Measurements from ENCODE around the gene RFFL.

RFFL gene

DNA sequence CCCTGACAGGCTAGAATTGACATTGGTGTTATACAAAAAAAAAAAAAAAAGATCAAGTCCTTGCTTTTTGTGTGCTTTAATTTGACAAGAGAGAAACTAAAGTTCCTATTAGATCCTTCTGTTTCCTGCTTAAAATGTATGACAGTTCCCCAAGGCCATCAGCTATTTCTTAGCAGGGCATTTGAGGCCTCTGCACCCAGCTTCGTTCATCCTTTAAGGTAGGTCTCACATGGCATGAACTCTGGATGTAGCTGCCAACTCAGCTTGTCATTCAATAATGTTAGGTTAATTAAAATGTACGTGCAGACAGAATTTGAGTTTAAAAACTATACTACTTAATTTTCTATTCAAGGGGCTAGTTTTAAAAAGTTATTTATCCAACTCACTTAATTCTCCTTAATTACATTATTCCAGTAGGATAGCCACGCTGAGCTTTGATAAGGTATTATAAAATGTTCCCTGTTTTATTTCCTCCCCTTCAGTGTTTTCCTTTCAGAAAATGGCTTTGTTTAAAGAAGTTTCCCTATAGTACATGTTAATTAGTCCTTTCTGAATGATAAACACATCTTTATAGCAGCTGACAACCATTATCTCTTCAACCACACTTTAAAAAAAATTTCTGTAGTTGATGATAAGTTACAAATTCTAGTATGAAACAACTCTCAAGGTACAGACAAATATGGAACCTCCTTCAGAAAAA is 1.2 kb upstream of the RFFL start:
- Histone ChIP-seq H3K4me3 (ENCODE audit: low read length in 2 of 2) (no peak overlapping the region), H3K9ac (ENCODE audit: low read length in 2 of 2) (peak overlapping the region in 1 of 2 donors; percentile 42), H3K27ac (ENCODE audit: low read length) (peak overlapping the region; percentile 87), H3K27me3 (ENCODE audit: control insufficient read depth in 1 of 2, insufficient read depth in 2 of 2, low read length in 2 of 2) (no peaks in the 10 kb centered on the region), H3K9me3 (ENCODE audit: control insufficient read depth in 2 of 2, low read length in 2 of 2) (no peaks in the 10 kb centered on the region), H3K4me1 (ENCODE audit: control insufficient read depth, insufficient read depth, low read length) (no peaks in the 10 kb centered on the region), H3K36me3 (ENCODE audit: control insufficient read depth in 2 of 2, insufficient read depth in 2 of 2, low read length in 2 of 2) (peaks cover 0 to 2% of the 10 kb centered on the region in 2 donors)

DNA sequence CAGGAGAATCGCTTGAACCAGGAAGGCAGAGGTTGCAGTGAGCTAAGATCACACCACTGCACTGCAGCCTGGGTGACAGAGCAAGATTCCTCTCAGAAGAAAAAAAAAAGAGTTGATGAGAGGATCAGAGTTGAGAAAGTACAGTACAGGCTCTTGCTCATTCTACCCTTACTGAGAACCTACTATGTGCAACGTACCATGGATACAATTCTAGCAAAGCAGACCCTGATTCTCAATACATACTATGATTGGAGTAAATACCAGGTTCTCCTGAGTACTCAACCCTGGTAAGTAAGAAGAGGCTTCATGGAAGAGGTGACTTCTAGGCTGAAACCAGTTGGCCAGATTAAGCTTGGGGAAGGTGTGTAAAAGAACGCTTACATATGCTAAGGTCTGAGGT is 1.2 kb downstream of the RFFL start:
- Histone ChIP-seq H3K9me3 (ENCODE audit: control insufficient read depth in 2 of 2, low read length in 2 of 2) (no peaks in the 10 kb centered on the region), H3K27me3 (ENCODE audit: control insufficient read depth in 1 of 2, insufficient read depth in 2 of 2, low read length in 2 of 2) (no peaks in the 10 kb centered on the region), H3K36me3 (ENCODE audit: control insufficient read depth in 2 of 2, insufficient read depth in 2 of 2, low read length in 2 of 2) (no peaks in the 10 kb centered on the region), H3K9ac (ENCODE audit: low read length in 2 of 2) (no peak overlapping the region), H3K27ac (ENCODE audit: low read length) (no peak overlapping the region), H3K4me1 (ENCODE audit: control insufficient read depth, insufficient read depth, low read length) (no peaks in the 10 kb centered on the region), H3K4me3 (ENCODE audit: low read length in 2 of 2) (no peak overlapping the region)

DNA sequence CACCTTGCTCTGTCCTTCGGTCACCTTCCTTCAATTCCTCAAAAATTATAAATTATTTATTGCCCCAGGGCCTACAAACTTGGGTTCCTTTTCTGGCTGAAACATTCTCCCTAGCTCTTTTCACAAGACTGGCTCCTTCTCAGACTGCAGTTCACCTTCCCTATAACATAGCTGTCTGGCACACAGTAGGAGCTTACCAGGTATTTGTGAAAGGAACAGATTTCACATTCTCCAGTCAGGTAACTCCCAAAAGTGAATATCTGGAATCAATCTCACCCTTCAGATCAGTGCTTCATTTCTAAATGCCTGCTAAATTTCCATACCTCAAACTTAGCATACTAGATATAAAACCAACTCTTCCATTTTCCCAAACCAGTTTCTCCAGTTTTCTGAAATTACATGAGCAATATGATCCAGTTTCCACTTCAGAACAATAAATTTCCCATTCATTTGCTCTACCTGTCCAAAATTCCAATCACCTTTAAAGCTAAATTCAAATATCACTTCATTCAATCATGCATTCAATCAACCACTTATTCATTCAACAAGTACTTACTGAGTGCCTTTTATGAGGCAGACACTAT is 6.1 kb downstream of the RFFL start:
- Histone ChIP-seq H3K36me3 (ENCODE audit: control insufficient read depth in 2 of 2, insufficient read depth in 2 of 2, low read length in 2 of 2) (no peaks in the 10 kb centered on the region), H3K27me3 (ENCODE audit: control insufficient read depth in 1 of 2, insufficient read depth in 2 of 2, low read length in 2 of 2) (no peaks in the 10 kb centered on the region), H3K9ac (ENCODE audit: low read length in 2 of 2) (no peak overlapping the region), H3K4me3 (ENCODE audit: low read length in 2 of 2) (no peak overlapping the region), H3K9me3 (ENCODE audit: control insufficient read depth in 2 of 2, low read length in 2 of 2) (no peaks in the 10 kb centered on the region), H3K4me1 (ENCODE audit: control insufficient read depth, insufficient read depth, low read length) (no peaks in the 10 kb centered on the region), H3K27ac (ENCODE audit: low read length) (no peak overlapping the region)

DNA sequence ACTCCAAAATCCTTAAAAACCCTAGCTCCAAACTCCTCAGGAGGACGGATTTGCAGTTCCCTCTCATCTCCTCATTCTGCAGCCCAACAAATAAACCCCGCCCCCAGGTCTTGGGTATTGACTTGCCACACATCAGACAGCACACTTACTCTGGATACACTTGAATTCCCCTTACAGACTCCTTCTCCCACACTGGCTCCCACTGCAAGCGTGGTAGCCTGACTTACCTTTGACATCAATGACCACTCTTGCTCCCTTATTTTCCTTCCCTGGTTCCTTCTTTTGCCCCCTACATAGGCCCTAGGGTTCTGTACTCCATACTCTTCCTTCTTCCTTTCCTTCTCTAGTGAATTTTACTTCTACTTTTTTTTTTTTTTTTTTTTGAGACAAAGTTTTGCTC is 7.5 kb downstream of the RFFL start:
- H3K4me3 ChIP-seq (ENCODE audit: low read length in 2 of 2) = no peak overlapping the region
- H3K27me3 ChIP-seq (ENCODE audit: control insufficient read depth in 1 of 2, insufficient read depth in 2 of 2, low read length in 2 of 2) = no peaks in the 10 kb centered on the region
- H3K36me3 ChIP-seq (ENCODE audit: control insufficient read depth in 2 of 2, insufficient read depth in 2 of 2, low read length in 2 of 2) = no peaks in the 10 kb centered on the region
- H3K9ac ChIP-seq (ENCODE audit: low read length in 2 of 2) = no peak overlapping the region
- H3K27ac ChIP-seq (ENCODE audit: low read length) = no peak overlapping the region
- H3K4me1 ChIP-seq (ENCODE audit: control insufficient read depth, insufficient read depth, low read length) = no peaks in the 10 kb centered on the region
- H3K9me3 ChIP-seq (ENCODE audit: control insufficient read depth in 2 of 2, low read length in 2 of 2) = no peaks in the 10 kb centered on the region

DNA sequence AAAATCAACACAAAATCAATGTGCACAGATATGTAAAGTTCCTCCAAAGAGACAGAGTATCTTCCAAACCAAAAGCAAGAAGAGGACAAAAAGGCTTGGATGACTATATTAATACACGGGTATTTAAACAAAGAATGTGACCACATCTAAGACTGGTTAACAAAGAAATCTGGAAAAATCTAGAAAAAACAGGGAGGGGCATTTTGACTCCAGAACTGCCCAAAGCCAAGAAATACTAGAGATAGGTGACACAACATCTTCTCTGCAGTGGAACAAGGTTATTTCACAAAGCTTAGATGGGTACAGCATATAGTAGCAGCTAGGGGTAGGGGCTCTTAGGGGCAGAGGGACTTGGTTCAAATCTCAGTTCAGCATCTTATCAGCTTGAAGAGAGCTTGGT is 10.3 kb downstream of the RFFL start:
- Histone ChIP-seq H3K36me3 (ENCODE audit: control insufficient read depth in 2 of 2, insufficient read depth in 2 of 2, low read length in 2 of 2) (no peaks in the 10 kb centered on the region), H3K4me1 (ENCODE audit: control insufficient read depth, insufficient read depth, low read length) (no peaks in the 10 kb centered on the region), H3K27me3 (ENCODE audit: control insufficient read depth in 1 of 2, insufficient read depth in 2 of 2, low read length in 2 of 2) (no peaks in the 10 kb centered on the region), H3K9ac (ENCODE audit: low read length in 2 of 2) (no peak overlapping the region), H3K4me3 (ENCODE audit: low read length in 2 of 2) (no peak overlapping the region), H3K27ac (ENCODE audit: low read length) (no peak overlapping the region), H3K9me3 (ENCODE audit: control insufficient read depth in 2 of 2, low read length in 2 of 2) (no peaks in the 10 kb centered on the region)

DNA sequence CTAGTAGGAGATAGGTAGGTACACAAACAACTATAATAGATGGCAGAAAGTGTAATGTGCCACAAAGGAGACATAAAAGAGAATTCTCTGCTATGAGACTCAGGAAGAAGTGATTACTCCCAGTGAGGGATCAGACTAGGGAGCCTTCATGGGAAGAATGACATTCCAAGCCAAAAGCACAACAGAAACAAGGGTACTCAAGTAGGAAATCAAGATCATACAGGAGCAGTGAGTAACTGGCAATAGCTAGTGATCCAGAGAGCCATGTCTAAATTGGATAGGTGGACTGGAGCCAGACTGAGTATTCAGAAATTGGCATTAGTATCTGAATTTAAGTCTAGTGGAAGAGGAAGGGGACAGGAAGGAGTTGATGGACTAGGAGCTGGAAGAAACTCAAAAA is 10.7 kb downstream of the RFFL start:
- no peak overlapping the region for H3K27ac ChIP-seq (ENCODE audit: low read length)
- no peaks in the 10 kb centered on the region for H3K4me1 ChIP-seq (ENCODE audit: control insufficient read depth, insufficient read depth, low read length)
- H3K27me3 ChIP-seq (ENCODE audit: control insufficient read depth in 1 of 2, insufficient read depth in 2 of 2, low read length in 2 of 2) = no peaks in the 10 kb centered on the region
- H3K36me3 ChIP-seq (ENCODE audit: control insufficient read depth in 2 of 2, insufficient read depth in 2 of 2, low read length in 2 of 2) = no peaks in the 10 kb centered on the region
- H3K9ac ChIP-seq (ENCODE audit: low read length in 2 of 2) = no peak overlapping the region
- no peaks in the 10 kb centered on the region for H3K9me3 ChIP-seq (ENCODE audit: control insufficient read depth in 2 of 2, low read length in 2 of 2)
- H3K4me3 ChIP-seq (ENCODE audit: low read length in 2 of 2) = no peak overlapping the region

DNA sequence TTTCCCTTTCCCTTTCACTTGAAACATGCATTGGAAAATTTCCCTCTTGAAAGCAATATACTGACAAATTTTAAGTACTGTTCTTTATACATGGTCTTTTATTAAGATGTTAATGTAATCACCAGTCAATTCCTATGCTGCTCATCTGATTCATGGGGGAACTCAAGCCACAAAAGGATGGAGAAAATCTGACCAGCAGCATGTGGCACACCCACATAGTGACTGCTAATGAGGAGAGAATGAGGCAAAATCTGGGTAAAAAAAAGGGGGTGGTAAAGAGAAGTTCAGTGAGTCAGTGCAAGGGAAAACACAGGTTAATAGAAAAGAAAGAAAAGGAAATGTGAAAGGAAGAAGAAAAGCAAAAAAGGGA is 11.3 kb downstream of the RFFL start:
- Histone ChIP-seq H3K4me1 (ENCODE audit: control insufficient read depth, insufficient read depth, low read length) (no peaks in the 10 kb centered on the region), H3K27me3 (ENCODE audit: control insufficient read depth in 1 of 2, insufficient read depth in 2 of 2, low read length in 2 of 2) (no peaks in the 10 kb centered on the region), H3K9ac (ENCODE audit: low read length in 2 of 2) (no peak overlapping the region), H3K4me3 (ENCODE audit: low read length in 2 of 2) (no peak overlapping the region), H3K36me3 (ENCODE audit: control insufficient read depth in 2 of 2, insufficient read depth in 2 of 2, low read length in 2 of 2) (no peaks in the 10 kb centered on the region), H3K9me3 (ENCODE audit: control insufficient read depth in 2 of 2, low read length in 2 of 2) (no peaks in the 10 kb centered on the region), H3K27ac (ENCODE audit: low read length) (no peak overlapping the region)

DNA sequence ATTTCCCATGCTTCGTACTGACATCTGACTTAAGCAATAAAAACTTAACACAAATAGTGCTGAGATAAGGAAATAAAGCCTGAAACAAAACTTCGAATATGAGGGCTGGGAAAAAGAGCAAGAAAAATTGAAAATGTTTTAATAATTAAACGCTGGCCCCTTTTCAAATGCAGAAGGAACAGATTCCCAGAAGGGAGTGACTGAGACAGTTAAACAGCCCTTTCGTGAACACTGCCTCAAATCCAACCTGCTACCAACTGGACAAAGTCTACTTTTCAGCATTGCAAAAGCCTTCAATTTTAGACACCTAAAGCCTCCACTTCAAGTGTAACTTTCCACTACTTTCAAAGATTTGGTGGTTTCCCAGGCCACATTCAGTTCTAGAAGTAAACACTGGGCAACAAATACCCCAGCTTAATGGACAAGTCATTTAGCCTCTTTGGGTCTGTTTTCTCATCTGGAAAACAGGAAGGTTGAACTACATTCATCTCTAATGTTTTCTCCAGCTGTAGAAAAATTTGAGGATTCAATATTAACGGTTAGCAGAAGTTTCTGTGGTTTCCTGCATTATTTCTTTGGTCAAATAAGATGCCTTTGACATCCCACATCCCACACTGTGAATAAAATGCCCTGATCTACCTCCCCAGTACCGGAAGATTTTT is 11.8 kb downstream of the RFFL start:
- H3K4me3 ChIP-seq (ENCODE audit: low read length in 2 of 2) = no peak overlapping the region

DNA sequence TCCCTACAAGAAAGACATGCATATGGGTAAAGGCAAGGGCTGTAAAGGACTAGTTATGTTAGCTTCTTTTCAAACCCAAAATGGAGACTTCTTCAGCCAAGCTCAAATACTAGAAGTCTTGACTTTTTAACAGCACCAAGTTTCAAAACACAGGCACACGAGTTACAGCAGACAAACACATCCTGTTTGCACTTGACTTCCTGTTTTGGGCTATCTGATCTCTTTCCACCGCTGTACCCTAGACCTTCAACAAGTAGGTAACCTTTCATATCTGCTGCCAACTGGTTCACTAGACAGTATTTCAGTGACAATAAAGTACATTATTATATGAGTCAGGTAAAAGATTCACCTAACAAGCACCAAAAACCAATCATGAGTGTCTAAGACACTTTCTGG is 12.3 kb downstream of the RFFL start:
- H3K27ac ChIP-seq (ENCODE audit: low read length) = no peak overlapping the region
- no peaks in the 10 kb centered on the region for H3K27me3 ChIP-seq (ENCODE audit: control insufficient read depth in 1 of 2, insufficient read depth in 2 of 2, low read length in 2 of 2)
- no peaks in the 10 kb centered on the region for H3K9me3 ChIP-seq (ENCODE audit: control insufficient read depth in 2 of 2, low read length in 2 of 2)
- H3K36me3 ChIP-seq (ENCODE audit: control insufficient read depth in 2 of 2, insufficient read depth in 2 of 2, low read length in 2 of 2) = no peaks in the 10 kb centered on the region
- H3K9ac ChIP-seq (ENCODE audit: low read length in 2 of 2) = no peak overlapping the region
- no peaks in the 10 kb centered on the region for H3K4me1 ChIP-seq (ENCODE audit: control insufficient read depth, insufficient read depth, low read length)
- no peak overlapping the region for H3K4me3 ChIP-seq (ENCODE audit: low read length in 2 of 2)

More for the DNA sequence above, 11.8 kb downstream of the RFFL start:
- H3K9me3 ChIP-seq (ENCODE audit: control insufficient read depth in 2 of 2, low read length in 2 of 2) = no peaks in the 10 kb centered on the region
- H3K4me1 ChIP-seq (ENCODE audit: control insufficient read depth, insufficient read depth, low read length) = no peaks in the 10 kb centered on the region
- no peaks in the 10 kb centered on the region for H3K36me3 ChIP-seq (ENCODE audit: control insufficient read depth in 2 of 2, insufficient read depth in 2 of 2, low read length in 2 of 2)
- H3K9ac ChIP-seq (ENCODE audit: low read length in 2 of 2) = no peak overlapping the region
- no peaks in the 10 kb centered on the region for H3K27me3 ChIP-seq (ENCODE audit: control insufficient read depth in 1 of 2, insufficient read depth in 2 of 2, low read length in 2 of 2)
- H3K27ac ChIP-seq (ENCODE audit: low read length) = no peak overlapping the region

DNA sequence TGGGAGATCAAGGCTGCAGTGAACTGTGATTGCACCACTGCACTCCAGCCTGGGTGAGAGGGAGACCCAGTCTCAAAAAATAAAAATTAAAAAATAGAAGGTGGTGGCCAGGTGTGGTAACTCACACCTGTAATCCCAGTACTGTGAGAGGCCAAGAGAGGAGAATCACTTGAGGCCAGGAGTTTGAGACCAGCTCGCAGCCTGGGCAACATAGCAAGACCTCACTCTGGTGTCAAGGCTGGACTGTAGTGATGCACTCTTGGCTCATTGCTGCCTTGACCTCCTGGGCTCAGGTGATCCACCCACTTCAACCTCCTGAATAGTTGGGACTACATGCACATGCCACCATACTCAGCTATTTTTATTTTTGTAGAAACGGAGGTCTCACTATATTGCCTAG is 13.3 kb downstream of the RFFL start:
- no peaks in the 10 kb centered on the region for H3K9me3 ChIP-seq (ENCODE audit: control insufficient read depth in 2 of 2, low read length in 2 of 2)
- no peak overlapping the region for H3K9ac ChIP-seq (ENCODE audit: low read length in 2 of 2)
- H3K4me1 ChIP-seq (ENCODE audit: control insufficient read depth, insufficient read depth, low read length) = no peaks in the 10 kb centered on the region
- no peak overlapping the region for H3K27ac ChIP-seq (ENCODE audit: low read length)
- no peaks in the 10 kb centered on the region for H3K27me3 ChIP-seq (ENCODE audit: control insufficient read depth in 1 of 2, insufficient read depth in 2 of 2, low read length in 2 of 2)
- H3K4me3 ChIP-seq (ENCODE audit: low read length in 2 of 2) = no peak overlapping the region
- H3K36me3 ChIP-seq (ENCODE audit: control insufficient read depth in 2 of 2, insufficient read depth in 2 of 2, low read length in 2 of 2) = no peaks in the 10 kb centered on the region
